RWPE2 (cell line): ENCODE data around the gene RIMS4.

Experiments used
- ATAC-seq: fragments of 200-7000 bp; cut with Tn5 transposase; 3 replicates; pipeline ENCODE4 v1.9.1; 2021; ENCODE audit warnings: low read depth
- DNase-seq: peaks from one replicate; pipeline ENCODE4 v3.0.0-alpha.2; 2020; ENCODE audit warnings: low spot score
- H3K27ac ChIP-seq: fragments of 450-650 bp; 2 replicates; pipeline ENCODE4 v1.5.1; 2017; ENCODE audit warnings: mild to moderate bottlenecking; ENCODE audit not compliant: poor library complexity, severe bottlenecking
- H3K27me3 ChIP-seq: fragments of 250-450 bp; sonication (Bioruptor Pico); 2 replicates; pipeline ENCODE4 v1.5.1; 2021; ENCODE audit warnings: mild to moderate bottlenecking, moderate library complexity; ENCODE audit not compliant: insufficient read depth, poor library complexity, severe bottlenecking
- H3K36me3 ChIP-seq: fragments of 250-450 bp; sonication (Bioruptor Pico); 2 replicates; pipeline ENCODE4 v1.5.1; 2020; ENCODE audit warnings: low read depth, mild to moderate bottlenecking, moderate library complexity
- H3K4me1 ChIP-seq: fragments of 250-450 bp; sonication (Bioruptor Pico); 2 replicates; pipeline ENCODE4 v1.5.1; 2021; ENCODE audit warnings: mild to moderate bottlenecking, moderate library complexity; ENCODE audit not compliant: insufficient read depth, poor library complexity, severe bottlenecking
- H3K4me3 ChIP-seq: fragments of 250-450 bp; sonication (Bioruptor Pico); 2 replicates; pipeline ENCODE4 v1.5.1; 2021; ENCODE audit warnings: mild to moderate bottlenecking, moderate library complexity; ENCODE audit not compliant: severe bottlenecking
- H3K9me3 ChIP-seq: fragments of 250-450 bp; sonication (Bioruptor Pico); 2 replicates; pipeline ENCODE4 v1.5.1; 2021; ENCODE audit warnings: mild to moderate bottlenecking, moderate library complexity; ENCODE audit not compliant: severe bottlenecking
- TF ChIP-seq, protein P1 (sequence below): fragments of 450-650 bp; IDR thresholded peaks from one replicate; pipeline ENCODE4 v1.5.1; 2017; ENCODE audit warnings: mild to moderate bottlenecking, moderate library complexity; ENCODE audit not compliant: poor library complexity, severe bottlenecking

The RIMS4 gene

DNA sequence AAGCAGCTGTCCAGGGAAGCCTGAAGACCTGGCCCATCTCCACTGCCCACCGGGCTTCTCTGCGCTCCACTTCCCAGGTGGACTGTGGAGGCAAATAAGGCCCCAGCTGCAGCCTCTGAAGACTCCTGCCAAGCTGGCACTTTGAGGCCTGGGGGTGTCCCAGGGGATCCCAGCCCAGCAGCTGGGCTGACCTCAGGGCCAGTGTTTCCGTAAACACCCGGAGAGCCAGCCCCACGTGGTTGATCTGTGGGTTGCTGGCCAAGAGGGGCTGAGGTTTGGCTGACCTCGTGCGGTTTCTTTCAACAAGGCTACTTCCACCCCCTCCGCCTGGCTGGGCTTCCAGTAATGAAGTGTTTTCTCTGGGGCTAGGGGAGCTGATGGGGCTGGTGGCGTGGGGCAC, 107.6 kb downstream of the RIMS4 start:
- H3K27ac ChIP-seq = no peak overlapping the region
- peak; percentile 80 for DNase-seq

DNA sequence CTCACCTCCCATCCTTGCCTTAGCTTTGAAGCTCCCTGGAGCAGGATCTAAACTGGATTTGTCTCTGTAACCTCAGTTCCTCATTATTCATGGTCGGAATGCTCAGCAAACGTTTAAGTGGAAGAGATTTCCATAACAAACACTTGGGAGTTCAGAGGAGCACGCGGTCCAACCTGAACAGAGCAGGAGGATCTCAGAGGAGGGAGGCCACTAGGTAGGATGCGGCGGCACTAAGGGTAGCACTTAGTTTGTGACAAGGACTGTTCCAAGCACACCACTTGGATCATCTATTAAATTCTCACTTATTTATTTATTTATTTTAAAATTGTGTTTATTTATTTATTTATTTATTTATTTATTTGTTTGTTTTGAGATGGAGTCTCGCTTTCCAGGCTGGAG, 108.5 kb downstream of the RIMS4 start:
- TF ChIP-seq, protein P1, sequence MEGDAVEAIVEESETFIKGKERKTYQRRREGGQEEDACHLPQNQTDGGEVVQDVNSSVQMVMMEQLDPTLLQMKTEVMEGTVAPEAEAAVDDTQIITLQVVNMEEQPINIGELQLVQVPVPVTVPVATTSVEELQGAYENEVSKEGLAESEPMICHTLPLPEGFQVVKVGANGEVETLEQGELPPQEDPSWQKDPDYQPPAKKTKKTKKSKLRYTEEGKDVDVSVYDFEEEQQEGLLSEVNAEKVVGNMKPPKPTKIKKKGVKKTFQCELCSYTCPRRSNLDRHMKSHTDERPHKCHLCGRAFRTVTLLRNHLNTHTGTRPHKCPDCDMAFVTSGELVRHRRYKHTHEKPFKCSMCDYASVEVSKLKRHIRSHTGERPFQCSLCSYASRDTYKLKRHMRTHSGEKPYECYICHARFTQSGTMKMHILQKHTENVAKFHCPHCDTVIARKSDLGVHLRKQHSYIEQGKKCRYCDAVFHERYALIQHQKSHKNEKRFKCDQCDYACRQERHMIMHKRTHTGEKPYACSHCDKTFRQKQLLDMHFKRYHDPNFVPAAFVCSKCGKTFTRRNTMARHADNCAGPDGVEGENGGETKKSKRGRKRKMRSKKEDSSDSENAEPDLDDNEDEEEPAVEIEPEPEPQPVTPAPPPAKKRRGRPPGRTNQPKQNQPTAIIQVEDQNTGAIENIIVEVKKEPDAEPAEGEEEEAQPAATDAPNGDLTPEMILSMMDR = no peak
- Histone ChIP-seq H3K36me3 (no peaks in the 10 kb centered on the region), H3K27ac (no peak overlapping the region), H3K9me3 (no peaks in the 10 kb centered on the region), H3K4me3 (no peak overlapping the region), H3K27me3 (no peaks in the 10 kb centered on the region), H3K4me1 (peaks cover 16% of the 10 kb centered on the region)
- peak; percentile 61 for DNase-seq
- no peak for ATAC-seq

More for the DNA sequence above, 107.6 kb downstream of the RIMS4 start:
- Histone ChIP-seq H3K9me3 (no peaks in the 10 kb centered on the region), H3K27me3 (no peaks in the 10 kb centered on the region), H3K4me3 (no peak overlapping the region), H3K36me3 (no peaks in the 10 kb centered on the region), H3K4me1 (peaks cover 16% of the 10 kb centered on the region)
- TF ChIP-seq, protein P1 = no peak
- no peak for ATAC-seq
